Astrocyte (in vitro differentiated cells and primary cell): ENCODE data around the gene LSM10. TPM values are rescaled to one million over a fixed set of nuclear protein-coding genes. Genes with fewer than 3 reads are reported as not detected.

ENCODE experiments used
- DNase-seq: peaks from one replicate; pipeline ENCODE4 v3.0.0-alpha.2; 2010; ENCODE audit warnings: low read depth
- FAIRE-seq: peaks from 2 replicates; lab custom pipeline; 2011; peaks lifted over from hg19 to GRCh38; lab: Jason Lieb, UNC
- H2AFZ ChIP-seq: 2 replicates; pipeline ENCODE4 v1.6.0; 2012; ENCODE audit warnings: low read depth, low read length, inconsistent platforms
- H3K27ac ChIP-seq: 2 replicates; pipeline ENCODE4 v1.5.1; 2011; ENCODE audit warnings: low read depth, low read length, inconsistent platforms
- H3K27me3 ChIP-seq: 2 replicates; pipeline ENCODE4 v1.6.0; 2011; ENCODE audit warnings: low read length, inconsistent platforms; ENCODE audit not compliant: insufficient read depth
- H3K36me3 ChIP-seq: 2 replicates; pipeline ENCODE4 v1.5.1; 2011; ENCODE audit warnings: low read length, inconsistent platforms; ENCODE audit not compliant: insufficient read depth
- H3K4me1 ChIP-seq: 2 replicates; pipeline ENCODE4 v1.5.1; 2011; ENCODE audit warnings: low read length, inconsistent platforms; ENCODE audit not compliant: insufficient read depth
- H3K4me2 ChIP-seq: 2 replicates; pipeline ENCODE4 v1.6.0; 2012; ENCODE audit warnings: low read length, inconsistent platforms
- H3K4me3 ChIP-seq: 2 replicates; pipeline ENCODE4 v1.5.1; 2011; ENCODE audit warnings: low read depth, mild to moderate bottlenecking, low read length, inconsistent platforms; ENCODE audit not compliant: insufficient read depth
- H3K79me2 ChIP-seq: 2 replicates; pipeline ENCODE4 v1.6.0; 2012; ENCODE audit warnings: mild to moderate bottlenecking, low read length, inconsistent platforms; ENCODE audit not compliant: insufficient read depth
- H3K9ac ChIP-seq: 2 replicates; pipeline ENCODE4 v1.6.0; 2012; ENCODE audit warnings: mild to moderate bottlenecking, low read length, inconsistent platforms
- H3K9me3 ChIP-seq: 2 replicates; pipeline ENCODE4 v1.5.1; 2012; ENCODE audit warnings: low read depth, mild to moderate bottlenecking, low read length, inconsistent platforms; ENCODE audit not compliant: insufficient read depth
- H4K20me1 ChIP-seq: 2 replicates; pipeline ENCODE4 v1.6.0; 2012; ENCODE audit warnings: low read length, inconsistent platforms; ENCODE audit not compliant: insufficient read depth
- H3K27ac Mint-ChIP-seq: one replicate; pipeline ENCODE4 v1.8.0; 2021; ENCODE audit warnings: mild to moderate bottlenecking, mixed read lengths; ENCODE audit not compliant: unreplicated experiment
- H3K27me3 Mint-ChIP-seq: one replicate; pipeline ENCODE4 v1.8.0; 2021; ENCODE audit warnings: low read depth, mixed read lengths; ENCODE audit not compliant: unreplicated experiment
- H3K36me3 Mint-ChIP-seq: one replicate; pipeline ENCODE4 v1.8.0; 2021; ENCODE audit warnings: low read depth, mixed read lengths; ENCODE audit not compliant: unreplicated experiment
- H3K4me1 Mint-ChIP-seq: one replicate; pipeline ENCODE4 v1.8.0; 2021; ENCODE audit warnings: low read depth, mixed read lengths; ENCODE audit not compliant: unreplicated experiment
- H3K4me3 Mint-ChIP-seq: one replicate; pipeline ENCODE4 v1.8.0; 2021; ENCODE audit warnings: mild to moderate bottlenecking, moderate library complexity, mixed read lengths; ENCODE audit not compliant: unreplicated experiment
- H3K9me3 Mint-ChIP-seq: one replicate; pipeline ENCODE4 v1.8.0; 2021; ENCODE audit warnings: mild to moderate bottlenecking, mixed read lengths; ENCODE audit not compliant: unreplicated experiment
- CTCF ChIP-seq: IDR thresholded peaks from 2 replicates; pipeline ENCODE4 v1.5.1; 2011; ENCODE audit warnings: low read depth, mild to moderate bottlenecking, inconsistent platforms, low read length, moderate library complexity; ENCODE audit not compliant: insufficient read depth
- EZH2 ChIP-seq: IDR thresholded peaks from 2 replicates; pipeline ENCODE4 v1.6.1; 2012; ENCODE audit warnings: mild to moderate bottlenecking, low read length, inconsistent platforms; ENCODE audit not compliant: insufficient read depth
- total RNA-seq: library from RNA; stranded (reverse); gene quantifications from 2 replicates; pipeline ENCODE4 v1.2.1, GENCODE V29; 2021

Gene LSM10
- total RNA-seq, 1 donor from 2014 or later, result 48.9 TPM

- Mint-ChIP-seq H3K36me3 (peaks cover 5% of the 10 kb centered on the region), H3K4me3 (no peak overlapping the region), H3K27me3 (no peaks in the 10 kb centered on the region), H3K9me3 (no peaks in the 10 kb centered on the region), H3K27ac (peak overlapping the region; percentile 30), H3K4me1 (peaks cover 6% of the 10 kb centered on the region)
- DNase-seq (peak; percentile 60), FAIRE-seq (peak; percentile 81)
- Histone ChIP-seq H3K27ac (no peak overlapping the region), H4K20me1 (no peaks in the 10 kb centered on the region), H3K27me3 (no peaks in the 10 kb centered on the region), H3K4me3 (no peak overlapping the region), H3K4me2 (no peak overlapping the region), H3K79me2 (no peaks in the 10 kb centered on the region), H3K9me3 (no peaks in the 10 kb centered on the region), H3K9ac (no peak overlapping the region), H3K36me3 (peaks cover 6% of the 10 kb centered on the region), H2AFZ (peak overlapping the region; percentile 42), H3K4me1 (peaks cover 2% of the 10 kb centered on the region)
- TF ChIP-seq CTCF (peak; percentile 96), EZH2 (no peak)
Measured at GRCh38 chr1:36420836-36421317, 23.2 kb upstream of the LSM10 start.

GRCh38 chr1:36420409-36420808 lies 22.7 kb upstream of the LSM10 start:
- H4K20me1 ChIP-seq, result no peaks in the 10 kb centered on the region
- FAIRE-seq (no peak), DNase-seq (no peak)
- Mint-ChIP-seq H3K4me3 (no peak overlapping the region), H3K9me3 (no peaks in the 10 kb centered on the region), H3K27me3 (no peaks in the 10 kb centered on the region), H3K36me3 (peaks cover 5% of the 10 kb centered on the region), H3K27ac (peak overlapping the region; percentile 30), H3K4me1 (peaks cover 6% of the 10 kb centered on the region)
- H3K36me3 ChIP-seq, result peaks cover 6% of the 10 kb centered on the region
- TF ChIP-seq EZH2 (no peak), CTCF (no peak)
- H3K4me1 ChIP-seq, result peaks cover 2% of the 10 kb centered on the region
- no peaks in the 10 kb centered on the region for H3K27me3 ChIP-seq
- no peaks in the 10 kb centered on the region for H3K79me2 ChIP-seq
- H3K9ac ChIP-seq, result no peak overlapping the region
- H3K9me3 ChIP-seq, result no peaks in the 10 kb centered on the region
- H3K4me3 ChIP-seq, result no peak overlapping the region
- H2AFZ ChIP-seq, result peak overlapping the region; percentile 42
- no peak overlapping the region for H3K4me2 ChIP-seq
- H3K27ac ChIP-seq, result no peak overlapping the region

- no peaks in the 10 kb centered on the region for H4K20me1 ChIP-seq
- H3K79me2 ChIP-seq, result no peaks in the 10 kb centered on the region
- H3K27me3 ChIP-seq, result no peaks in the 10 kb centered on the region
- H2AFZ ChIP-seq, result no peak overlapping the region
- H3K36me3 ChIP-seq, result peaks cover 6% of the 10 kb centered on the region
- H3K9ac ChIP-seq, result no peak overlapping the region
- H3K4me2 ChIP-seq, result no peak overlapping the region
- peaks cover 2% of the 10 kb centered on the region for H3K4me1 ChIP-seq
- Mint-ChIP-seq H3K4me1 (peaks cover 6% of the 10 kb centered on the region), H3K27ac (no peak overlapping the region), H3K9me3 (no peaks in the 10 kb centered on the region), H3K27me3 (no peaks in the 10 kb centered on the region), H3K36me3 (peaks cover 5% of the 10 kb centered on the region), H3K4me3 (no peak overlapping the region)
- H3K27ac ChIP-seq, result no peak overlapping the region
- DNase-seq (no peak), FAIRE-seq (no peak)
- no peaks in the 10 kb centered on the region for H3K9me3 ChIP-seq
- H3K4me3 ChIP-seq, result no peak overlapping the region
- TF ChIP-seq CTCF (no peak), EZH2 (no peak)
Measured at GRCh38 chr1:36419569-36419968, 21.9 kb upstream of the LSM10 start.
